Stimulated activated CD4-positive, alpha-beta T cell treated with anti-CD3 and anti-CD28 coated beads, Interleukin-4, amount 100 ng/mL, for 4 hours (primary cell): ENCODE data around the gene TMEM247.

ENCODE experiments used
- DNase-seq, 2 experiments: peaks; one replicate each; pipeline ENCODE4 v3.0.0-alpha.2; 2020

TMEM247 gene

GRCh38 chr2:46479265-46479664, at the start of gene TMEM247:
Gene TMEM247, plus strand, starts transcription at chr2:46479565.
- no peak for DNase-seq

GRCh38 chr2:46430413-46430812, 49.0 kb upstream of the TMEM247 start:
- no peak for DNase-seq

GRCh38 chr2:46430992-46431391, 48.4 kb upstream of the TMEM247 start:
- DNase-seq = no peak

DNA sequence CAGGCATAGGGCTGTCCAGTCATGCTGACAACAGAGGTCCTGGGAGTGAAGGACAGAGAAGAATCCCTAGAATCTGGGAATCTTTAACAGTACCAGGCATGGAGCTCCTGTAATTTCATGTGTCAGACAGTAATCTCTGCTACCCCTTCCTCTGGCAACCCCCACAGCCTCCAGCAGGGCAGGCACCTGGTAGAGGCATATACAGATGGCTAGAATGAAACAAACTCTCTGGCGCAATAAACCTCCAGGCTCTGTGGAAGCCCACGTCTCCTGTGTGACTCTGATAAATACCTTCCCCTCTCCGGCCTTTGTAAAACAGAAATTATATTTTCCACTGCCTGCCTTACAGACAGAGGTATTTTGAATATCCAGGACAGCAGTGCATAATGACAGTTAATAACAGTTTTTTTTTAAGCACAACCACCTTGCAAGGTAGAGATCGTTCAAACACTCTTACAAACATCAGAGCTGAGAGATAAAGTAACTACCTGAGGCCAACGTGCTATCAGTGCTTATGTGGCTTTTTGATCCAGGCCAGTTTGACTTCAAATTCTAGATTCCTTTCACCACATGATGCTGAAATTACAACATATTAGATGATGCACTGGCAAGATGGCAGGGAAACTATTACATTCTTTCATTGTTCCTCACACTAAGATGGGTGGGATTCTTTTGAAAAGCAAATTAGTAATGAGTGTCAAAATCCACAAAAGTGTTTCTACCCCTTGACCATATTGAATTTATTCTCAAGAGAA, 47.7 kb upstream of the TMEM247 start:
- DNase-seq = no peak

DNA sequence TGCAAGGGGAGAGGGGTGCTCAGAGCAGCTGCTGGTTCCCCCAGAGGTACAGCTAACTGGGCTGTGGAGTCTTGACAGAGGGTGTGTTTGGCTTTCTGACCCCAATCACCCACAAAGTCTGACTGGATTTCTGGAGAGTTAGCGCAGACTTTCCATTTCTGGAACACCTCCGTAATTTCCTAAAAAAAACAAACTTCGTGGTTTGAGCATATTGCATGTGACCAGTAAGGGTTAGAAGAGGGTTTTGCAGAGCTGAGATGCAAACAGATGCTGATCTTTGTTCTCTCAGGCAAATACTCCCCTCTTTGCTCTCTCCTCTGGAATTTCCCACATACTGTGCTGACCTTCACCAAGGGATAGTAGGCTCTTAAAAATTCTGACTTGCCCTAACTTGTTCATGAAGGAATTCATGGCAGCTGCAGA, 44.5 kb upstream of the TMEM247 start:
- no peak for DNase-seq

GRCh38 chr2:46435353-46435752, 44.0 kb upstream of the TMEM247 start:
- no peak for DNase-seq

GRCh38 chr2:46435796-46436360, 43.5 kb upstream of the TMEM247 start:
- no peak for DNase-seq

DNA sequence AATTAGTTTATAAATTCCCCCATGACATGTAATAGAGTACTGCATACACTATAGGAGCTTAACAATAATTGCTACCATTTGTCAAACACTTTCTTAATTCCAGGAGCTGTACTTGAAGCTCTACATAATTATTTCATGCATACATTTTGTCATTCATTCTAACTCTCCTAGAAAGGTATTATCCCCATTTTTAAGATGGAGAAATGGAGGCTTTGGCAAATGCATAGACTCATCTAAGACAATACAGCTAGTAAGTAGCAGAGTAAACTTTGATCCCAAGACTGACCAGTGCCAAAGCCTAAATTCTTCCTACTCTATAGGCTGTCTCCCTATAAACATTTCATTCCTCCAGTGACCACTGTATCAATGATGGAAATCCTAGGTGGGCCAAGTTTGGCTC, 42.6 kb upstream of the TMEM247 start:
- DNase-seq = no peak

- no peak for DNase-seq
These were observed 41.3 kb upstream of the TMEM247 start for GRCh38 chr2:46438102-46438501.

DNA sequence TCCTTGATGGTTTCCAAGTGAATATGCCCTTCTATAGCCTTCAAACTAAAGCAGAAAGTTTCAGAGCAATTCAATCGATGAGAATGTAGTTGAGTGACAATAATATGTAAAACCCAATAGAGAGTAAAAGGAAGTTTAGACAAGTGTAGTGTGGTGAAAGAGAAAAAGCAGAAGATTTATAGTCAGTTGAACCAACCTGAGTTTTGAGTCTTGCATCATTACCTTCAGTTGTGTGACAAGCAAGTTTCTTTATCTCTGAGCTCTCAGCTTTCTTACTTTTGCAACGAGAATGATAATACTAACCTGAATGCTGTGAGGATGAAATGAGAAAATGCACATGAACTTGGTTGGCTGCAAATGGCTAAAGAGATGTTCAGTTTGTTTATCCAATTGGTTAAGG, 40.6 kb upstream of the TMEM247 start:
- no peak for DNase-seq

DNA sequence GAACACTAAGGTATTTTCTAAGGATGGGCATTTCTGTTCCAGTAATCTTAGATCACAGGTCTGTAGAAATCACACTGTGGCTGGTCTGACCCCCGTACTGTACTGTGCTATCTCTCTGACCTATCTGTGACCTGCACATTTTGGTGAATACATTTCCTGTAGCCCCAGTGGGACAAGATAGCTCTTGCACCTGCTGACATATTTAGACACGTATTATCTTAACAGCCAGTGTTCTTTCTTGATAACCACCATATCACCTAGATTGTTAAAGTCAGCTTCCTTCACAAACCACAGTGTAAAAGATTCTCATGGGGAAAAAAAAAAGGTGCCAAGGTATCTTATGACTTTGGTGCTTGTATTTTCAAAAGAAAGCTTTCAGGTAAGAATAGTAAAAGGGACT, 39.8 kb upstream of the TMEM247 start:
- no peak for DNase-seq

DNA sequence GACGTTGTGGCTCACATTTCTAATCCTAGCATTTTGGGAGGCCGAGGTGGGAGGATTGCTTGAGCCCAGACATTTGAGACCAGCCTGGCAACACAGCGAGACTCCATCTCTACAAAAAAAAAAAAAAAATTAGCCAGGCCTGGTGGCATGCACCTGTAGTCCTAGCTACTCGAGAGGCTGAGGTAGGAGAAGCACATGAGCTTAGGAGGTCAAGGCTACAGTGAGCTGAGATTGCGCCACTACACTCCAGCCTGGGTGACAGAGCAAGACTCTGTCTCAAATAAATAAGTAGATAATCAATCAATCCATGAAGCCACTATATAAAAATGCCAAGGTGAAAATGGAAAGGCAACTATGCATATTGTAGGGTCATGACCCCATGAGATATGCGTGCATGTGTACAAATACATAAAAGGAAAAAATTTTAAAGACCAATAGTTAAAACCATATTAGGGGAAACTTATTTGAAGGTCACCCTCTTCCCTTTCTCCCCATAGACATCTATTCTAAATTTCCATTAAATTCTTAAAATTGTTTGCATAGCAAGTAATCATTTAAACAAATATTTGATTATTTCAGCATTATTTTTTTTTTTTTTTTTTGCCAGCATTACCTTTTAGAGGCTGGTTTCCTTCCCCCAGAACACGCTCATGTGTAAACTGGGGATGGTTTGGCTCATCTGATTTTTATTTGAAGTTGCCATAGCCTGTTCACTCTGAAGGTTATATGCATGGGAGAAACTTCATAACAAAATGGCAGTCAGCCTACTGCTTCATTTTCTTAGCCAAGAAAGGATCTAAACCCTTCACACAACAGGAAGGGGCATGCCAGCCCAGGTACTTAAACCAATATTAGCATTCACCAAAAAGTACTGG, 37.3 kb upstream of the TMEM247 start:
- DNase-seq = no peak

GRCh38 chr2:46444732-46445131, 34.6 kb upstream of the TMEM247 start:
- no peak for DNase-seq

DNA sequence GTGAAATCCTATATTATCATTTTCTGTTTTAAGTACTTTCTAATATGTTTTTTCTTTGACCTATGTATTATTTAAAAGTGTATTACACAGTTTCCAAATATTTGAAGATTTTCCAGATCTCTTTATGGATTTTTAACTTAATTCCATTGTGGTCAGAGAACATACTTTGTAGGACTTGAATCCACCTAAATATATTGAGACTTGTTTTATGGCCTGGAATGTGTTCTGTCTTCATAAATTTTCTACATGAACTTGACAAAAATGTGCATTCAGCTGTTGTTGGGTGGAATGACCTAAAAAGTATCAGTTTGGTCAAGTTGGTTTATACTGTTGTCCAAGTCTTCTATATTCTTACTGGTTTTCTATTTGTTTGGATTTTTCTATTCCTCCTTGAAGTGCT, 33.8 kb upstream of the TMEM247 start:
- no peak for DNase-seq

DNA sequence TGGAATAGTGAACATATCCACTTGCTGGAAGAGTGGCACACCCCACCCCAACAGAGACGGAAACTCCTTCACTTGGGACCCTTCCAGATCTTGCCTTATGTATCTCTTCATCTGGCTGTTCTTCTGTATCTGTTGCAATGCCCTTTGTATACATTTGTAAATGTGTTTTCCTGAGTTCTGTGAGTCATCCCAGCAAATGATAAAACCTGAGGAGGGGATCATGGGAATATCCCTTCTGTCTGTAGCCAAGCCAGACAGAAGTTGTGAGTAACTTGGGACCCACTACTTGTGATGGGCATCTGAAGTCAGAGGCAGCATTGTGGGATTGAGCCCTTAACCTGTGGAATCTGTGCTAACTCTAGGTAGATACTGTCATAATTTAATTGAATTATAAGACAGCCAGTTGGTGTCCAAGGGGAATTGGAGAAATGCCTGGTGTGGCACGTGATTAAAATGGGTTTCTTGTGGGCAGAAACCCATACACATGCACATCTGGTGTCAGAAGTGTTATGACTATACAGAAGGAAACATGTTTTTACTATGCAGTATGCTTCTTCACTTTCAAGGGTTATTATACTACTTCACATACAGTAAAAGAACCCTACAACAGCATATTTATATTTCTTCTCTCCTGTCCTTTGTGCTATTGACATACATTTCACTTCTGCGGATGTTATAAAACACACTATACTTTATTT, 32.3 kb upstream of the TMEM247 start:
- DNase-seq = no peak

DNA sequence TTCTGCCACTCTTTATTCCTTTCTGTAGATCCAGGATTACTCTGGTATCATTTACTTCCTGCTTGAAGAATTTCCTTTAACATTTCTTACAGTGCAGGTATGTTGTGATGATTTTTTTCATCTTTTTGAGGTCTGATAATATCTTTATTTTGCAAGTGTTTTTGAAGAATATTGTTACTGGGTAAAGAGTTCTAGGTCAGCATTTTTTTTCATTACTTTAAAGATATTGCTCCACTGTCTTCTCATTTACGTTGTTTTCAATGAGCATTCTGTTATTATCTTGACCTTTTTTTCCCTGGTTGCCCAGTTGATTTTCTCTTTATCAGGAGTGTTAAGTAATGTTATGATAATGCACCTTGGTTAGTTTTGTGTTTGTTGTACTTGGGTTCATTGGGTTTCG, 31.7 kb upstream of the TMEM247 start:
- DNase-seq = no peak

GRCh38 chr2:46448111-46448510, 31.3 kb upstream of the TMEM247 start:
- DNase-seq = no peak

DNA sequence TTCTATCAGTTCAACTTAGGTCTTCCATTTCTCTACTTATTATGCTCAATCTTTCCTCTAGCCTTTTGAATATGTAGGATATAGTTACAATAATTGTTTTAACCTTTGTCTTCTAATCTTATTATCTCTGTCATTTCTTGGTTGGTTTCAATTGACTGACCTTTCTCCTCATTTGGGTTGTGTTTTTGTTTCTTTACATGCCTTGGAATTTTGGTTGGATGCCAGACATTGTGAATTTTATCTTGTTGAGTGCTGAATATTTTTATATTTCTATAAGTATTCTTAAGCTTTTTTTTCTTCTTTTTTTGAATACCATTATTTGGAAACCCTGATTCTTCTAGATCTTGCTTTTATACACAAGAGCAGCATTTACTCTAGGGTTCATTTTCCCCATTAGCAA, 30.7 kb upstream of the TMEM247 start:
- no peak for DNase-seq

DNA sequence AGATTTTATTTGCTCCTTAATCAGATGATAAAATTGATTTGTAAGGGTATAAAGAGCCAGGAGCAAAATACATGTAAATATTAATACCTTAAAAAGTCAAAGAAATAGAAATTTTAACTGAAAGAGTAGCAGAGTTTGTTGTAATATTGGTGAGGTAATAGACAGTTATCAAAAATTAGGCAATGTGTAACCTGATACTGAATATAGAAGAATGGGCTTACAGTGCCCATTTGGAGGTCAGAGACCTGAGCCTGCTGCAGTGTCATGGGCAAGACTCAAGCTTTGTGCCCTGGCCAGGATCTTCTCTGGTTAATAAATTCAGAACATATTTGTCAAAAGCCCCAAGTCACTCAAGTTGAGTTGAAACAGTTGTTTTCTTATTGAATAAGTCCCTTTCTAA, 29.7 kb upstream of the TMEM247 start:
- DNase-seq = no peak

- DNase-seq = no peak
These were observed 28.1 kb upstream of the TMEM247 start for GRCh38 chr2:46451131-46451711.

DNA sequence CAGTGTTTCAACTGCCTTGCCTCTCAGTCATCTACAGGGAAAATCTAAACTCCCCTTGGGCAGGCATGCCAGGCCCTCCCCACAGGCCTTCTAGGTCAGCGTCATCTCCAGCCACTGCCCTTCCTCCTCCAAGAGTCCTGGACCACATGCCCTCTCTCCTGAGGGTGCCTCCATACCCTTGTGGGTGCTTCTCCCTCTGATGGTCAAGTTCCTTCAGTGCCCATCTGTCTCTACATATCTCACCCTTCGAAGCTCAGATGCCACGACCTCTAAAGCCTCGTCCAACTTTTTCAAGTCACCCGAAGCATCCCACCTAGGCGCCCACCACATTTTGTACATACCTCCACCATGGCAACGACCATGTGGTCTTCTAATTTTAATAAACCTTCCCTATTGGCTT, 22.6 kb upstream of the TMEM247 start:
- DNase-seq = no peak

DNA sequence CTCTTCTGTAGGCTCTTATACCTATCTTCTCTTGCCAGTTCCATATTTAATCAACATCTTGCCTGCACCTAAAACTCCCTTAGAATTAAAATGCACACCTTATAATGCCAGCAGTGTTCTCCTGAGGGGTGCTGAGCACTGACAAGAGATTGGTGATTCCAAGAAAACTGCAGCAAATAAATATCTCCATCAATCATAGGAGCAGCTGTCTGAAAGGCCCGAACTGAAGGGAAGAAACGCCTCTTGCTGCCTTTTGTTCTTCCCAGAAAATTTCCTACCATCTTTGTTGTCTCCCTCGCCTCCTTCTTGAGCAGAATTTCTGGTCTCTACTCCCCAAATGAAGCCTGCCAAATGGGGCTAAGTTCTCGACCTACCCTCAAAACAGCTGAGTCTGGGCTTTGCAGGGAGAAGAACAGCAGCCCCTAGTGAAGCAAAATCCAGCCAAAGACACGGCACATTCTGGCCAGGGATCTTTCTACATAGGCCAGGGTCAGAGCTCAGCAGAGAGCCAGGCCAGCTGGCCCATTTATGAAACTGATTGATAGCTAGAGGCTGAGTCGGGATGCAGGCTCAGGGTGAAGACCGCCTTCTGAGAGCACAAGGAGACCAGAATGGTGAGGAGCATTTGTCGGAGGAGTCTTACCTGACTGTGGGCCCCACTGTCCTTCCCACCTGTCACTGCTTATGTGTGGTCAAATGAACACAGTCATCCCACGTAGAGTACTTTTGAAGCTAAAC, 20.4 kb upstream of the TMEM247 start:
- no peak for DNase-seq
